Gastroesophageal sphincter (tissue), 4 donors: ENCODE results near the gene BNIP5. TPM values are rescaled to one million over a fixed set of nuclear protein-coding genes. Genes with fewer than 3 reads are reported as not detected.

Experiments
- ATAC-seq: fragments of 150-250 bp; one replicate; pipeline ENCODE4 v1.9.1; 2016; ENCODE audit warnings: mild to moderate bottlenecking, moderate library complexity
- H3K27ac ChIP-seq, 4 donors: fragments of 200-600 bp; sonication (generic) in 3 of 4; 1 replicate in 3 of 4; 2 replicates in 1 of 4; pipeline ENCODE4 v1.5.1; 2016 to 2019
- H3K27me3 ChIP-seq: fragments of 200-600 bp; sonication (generic); one replicate; pipeline ENCODE4 v1.5.1; 2019
- H3K36me3 ChIP-seq, 2 donors: fragments of 200-600 bp; sonication (generic); one replicate each; pipeline ENCODE4 v1.5.1; 2019; ENCODE audit warnings: control low read depth in 1 of 2
- H3K4me1 ChIP-seq, 3 donors: fragments of 200-600 bp; sonication (generic); 1 replicate in 2 of 3; 2 replicates in 1 of 3; pipeline ENCODE4 v1.5.1; 2016 to 2019; ENCODE audit warnings: control low read depth in 2 of 3
- H3K4me3 ChIP-seq, 2 donors: fragments of 200-600 bp; sonication (generic); one replicate each; pipeline ENCODE4 v1.5.1; 2019; ENCODE audit warnings: mild to moderate bottlenecking in 1 of 2, moderate library complexity in 1 of 2
- H3K9me3 ChIP-seq, 3 donors: fragments of 200-600 bp; sonication (generic); one replicate each; pipeline ENCODE4 v1.5.1; 2017 to 2019; ENCODE audit warnings: control low read depth in 2 of 3
- CTCF ChIP-seq, 4 experiments: fragments of 200-600 bp in 2 of 4; fragments of 450-650 bp in 2 of 4; sonication (generic) in 1 of 4; IDR thresholded peaks; one replicate each; pipeline ENCODE4 v1.5.1; 2017 to 2019; ENCODE audit warnings: antibody characterized with exemption in 4 of 4, mild to moderate bottlenecking in 2 of 4, moderate library complexity in 2 of 4
- EP300 ChIP-seq: sonication (generic); formaldehyde crosslinking; IDR thresholded peaks from one replicate; pipeline ENCODE4 v1.6.1; 2017; ENCODE audit warnings: antibody characterized with exemption, mild to moderate bottlenecking
- POLR2A ChIP-seq, 2 donors: fragments of 450-650 bp; IDR thresholded peaks; one replicate each; pipeline ENCODE4 v1.6.1; 2017; ENCODE audit warnings: antibody characterized with exemption in 2 of 2, mild to moderate bottlenecking in 2 of 2, moderate library complexity in 1 of 2
- POLR2AphosphoS5 ChIP-seq: sonication (generic); formaldehyde crosslinking; IDR thresholded peaks from one replicate; pipeline ENCODE4 v1.6.1; 2017; ENCODE audit warnings: antibody characterized with exemption
- WGBS, 2 donors: methylation state at CpG; one replicate each; pipeline ENCODE4 v1.1.5; 2018; ENCODE audit warnings: low coverage in 1 of 2; 5-methylcytosine and 5-hydroxymethylcytosine counted together
- total RNA-seq, 4 donors: library from RNA; depleted of rRNA; stranded (reverse); fragments of >200 nt; gene quantifications; one replicate each; pipeline ENCODE4 v1.1.0, GENCODE V29; 2016

Gene BNIP5
- total RNA-seq, 4 donors from 2014 or later: not detected

GRCh38 chr6:36280983-36281382 is 55.7 kb downstream of the BNIP5 start:
- no peak overlapping the region for H3K27ac ChIP-seq
- no peak for ATAC-seq
- peaks cover 0 to 12% (median 0%) of the 10 kb centered on the region in 3 donors for H3K9me3 ChIP-seq
- H3K27me3 ChIP-seq: peaks cover 48% of the 10 kb centered on the region
- no peak for TF ChIP-seq CTCF (IDR thresholded peaks at IDR 0.05)
- no peak for TF ChIP-seq POLR2AphosphoS5
- no peak for TF ChIP-seq POLR2A (IDR thresholded peaks at IDR 0.05)
- H3K36me3 ChIP-seq: no peaks in the 10 kb centered on the region
- H3K4me1 ChIP-seq: no peaks in the 10 kb centered on the region
- 61 to 80% methylated on average over 1 to 3 of the region's 4 CpGs for WGBS, 2 donors
- H3K4me3 ChIP-seq: no peak overlapping the region

GRCh38 chr6:36280467-36280866 is 56.2 kb downstream of the BNIP5 start:
- Histone ChIP-seq H3K9me3 (peaks cover 0 to 12% (median 0%) of the 10 kb centered on the region in 3 donors), H3K27ac (no peak overlapping the region), H3K36me3 (no peaks in the 10 kb centered on the region), H3K4me3 (no peak overlapping the region), H3K27me3 (peaks cover 44% of the 10 kb centered on the region), H3K4me1 (no peaks in the 10 kb centered on the region)
- WGBS, 2 donors: 56 to 66% methylated on average over 2 to 3 of the region's 3 CpGs
- no peak for TF ChIP-seq CTCF (IDR thresholded peaks at IDR 0.05)
- TF ChIP-seq POLR2A (IDR thresholded peaks at IDR 0.05): no peak
- TF ChIP-seq EP300: no peak
- no peak for TF ChIP-seq POLR2AphosphoS5
- ATAC-seq: no peak

DNA sequence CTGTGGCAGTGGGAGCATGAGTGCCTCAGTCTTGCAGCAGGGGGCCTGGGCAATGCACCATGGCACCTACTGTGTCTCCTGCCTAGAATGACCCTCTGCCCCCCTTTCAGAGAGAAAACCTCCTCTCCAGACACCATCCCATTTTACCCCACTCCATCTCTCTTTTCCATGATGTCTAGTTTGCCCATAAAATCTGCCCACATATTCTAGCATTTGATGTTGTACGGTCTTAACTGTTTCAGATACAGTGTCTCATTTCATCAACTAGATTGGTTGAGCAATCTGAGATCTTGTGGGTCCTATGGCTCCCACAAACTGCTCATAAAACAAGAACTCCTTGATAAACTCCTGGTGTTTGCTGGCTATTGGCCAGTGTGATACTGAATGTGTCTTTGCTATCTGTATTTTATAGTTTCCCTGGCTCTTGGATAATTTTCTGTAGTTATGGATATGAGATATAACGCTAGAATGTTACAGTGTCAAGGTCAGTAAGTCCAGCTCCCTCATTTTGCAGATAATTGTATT is 58.7 kb downstream of the BNIP5 start:
- 78 to 88% methylated on average over 1 to 2 of the region's 2 CpGs for WGBS, 2 donors
- Histone ChIP-seq H3K27ac (no peak overlapping the region), H3K4me3 (no peak overlapping the region), H3K9me3 (peaks cover 0 to 6% (median 0%) of the 10 kb centered on the region in 3 donors), H3K4me1 (no peaks in the 10 kb centered on the region), H3K27me3 (peaks cover 30% of the 10 kb centered on the region), H3K36me3 (no peaks in the 10 kb centered on the region)
- TF ChIP-seq POLR2A (IDR thresholded peaks at IDR 0.05): no peak
- TF ChIP-seq POLR2AphosphoS5: no peak
- no peak for TF ChIP-seq EP300
- no peak for TF ChIP-seq CTCF (IDR thresholded peaks at IDR 0.05)
- ATAC-seq: no peak

DNA sequence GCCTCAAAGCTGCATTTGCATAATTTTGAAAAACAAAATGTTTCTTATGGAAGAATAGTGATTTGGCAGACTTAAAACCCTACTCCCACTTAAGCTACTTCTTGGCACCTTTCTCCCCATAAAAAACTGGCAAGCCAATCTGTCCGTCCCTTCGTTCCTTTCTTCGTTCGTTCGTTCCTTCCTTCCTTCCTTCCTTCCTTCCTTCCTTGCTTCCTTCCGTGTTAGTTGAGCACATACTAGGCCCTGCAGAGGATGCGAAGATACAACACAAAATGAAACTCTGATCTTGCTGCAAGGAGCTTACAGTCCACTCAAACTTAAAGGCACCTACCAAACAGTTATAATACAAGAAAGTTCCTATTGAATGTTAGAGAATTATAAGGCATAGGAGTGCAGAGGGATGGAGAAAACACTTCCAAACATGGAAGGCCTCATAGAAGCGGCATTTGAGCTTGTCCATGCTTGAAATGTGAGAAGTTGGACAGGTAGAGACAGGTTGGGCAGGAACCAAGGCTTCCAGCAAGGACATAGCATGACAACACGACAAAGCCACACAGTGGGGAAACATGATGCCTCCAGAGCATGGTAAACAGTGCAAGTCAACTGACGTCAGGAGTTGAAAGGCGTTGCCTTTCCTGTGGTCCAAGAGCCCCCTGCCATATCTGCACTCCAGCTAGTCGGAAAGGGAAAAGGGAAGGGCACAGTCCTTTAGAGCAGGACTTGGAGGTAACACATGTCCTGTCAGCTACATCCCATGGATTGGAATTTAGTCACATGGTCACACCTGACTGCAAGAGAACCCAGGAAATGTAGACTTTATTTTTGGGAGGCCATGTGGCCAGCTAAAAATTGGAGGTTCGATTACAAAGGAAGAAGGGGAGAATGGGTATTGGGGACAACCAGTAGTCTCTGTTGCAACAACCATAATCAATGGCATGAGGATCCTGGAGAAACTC is 59.8 kb downstream of the BNIP5 start:
- Histone ChIP-seq H3K27me3 (peaks cover 34% of the 10 kb centered on the region), H3K4me3 (no peak overlapping the region), H3K4me1 (no peaks in the 10 kb centered on the region), H3K9me3 (no peaks in the 10 kb centered on the region), H3K27ac (no peak overlapping the region), H3K36me3 (no peaks in the 10 kb centered on the region)
- WGBS, 2 donors: 79% methylated on average over 9 to 11 of the region's 13 CpGs
- no peak for ATAC-seq
- no peak for TF ChIP-seq POLR2A (IDR thresholded peaks at IDR 0.05)

DNA sequence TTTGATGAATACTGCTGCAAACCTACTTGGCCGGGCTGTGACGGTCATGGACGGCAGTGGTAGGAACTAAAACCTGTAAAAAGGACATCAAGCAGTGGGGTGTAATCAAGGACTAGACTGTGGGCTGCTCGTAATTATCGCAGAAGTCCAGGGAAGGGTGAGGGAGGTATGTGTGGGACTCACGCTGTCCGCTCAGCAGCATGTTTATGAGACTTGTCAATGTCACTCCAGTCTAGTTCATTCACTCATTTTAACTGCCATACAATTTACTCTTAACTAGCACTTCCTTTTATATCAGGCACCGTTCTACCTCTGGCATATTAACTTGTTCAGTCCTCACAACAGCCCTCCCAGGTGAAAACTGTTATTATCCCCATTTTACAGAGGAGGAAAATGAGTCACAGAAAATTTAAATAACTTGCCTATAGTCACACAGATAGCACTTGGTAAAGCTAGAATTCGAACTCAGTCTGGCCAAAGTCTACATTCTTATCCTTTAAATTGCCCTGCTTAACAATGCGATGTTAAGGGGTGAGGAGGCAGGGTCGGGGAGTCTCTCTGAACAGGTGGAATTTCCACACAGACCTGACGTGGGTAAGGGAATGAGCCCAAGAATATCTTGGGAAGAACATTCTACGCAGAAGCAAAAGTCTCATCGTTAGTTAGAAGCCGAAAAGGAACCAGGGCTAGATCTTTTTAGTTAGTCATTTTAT is 62.7 kb downstream of the BNIP5 start:
- WGBS, 2 donors: 71 to 74% methylated on average over 13 to 15 of the region's 15 CpGs
- Histone ChIP-seq H3K27ac (no peak overlapping the region), H3K4me1 (peaks cover 0 to under 1% (median 0%) of the 10 kb centered on the region in 3 donors), H3K9me3 (no peaks in the 10 kb centered on the region), H3K36me3 (no peaks in the 10 kb centered on the region), H3K27me3 (peaks cover 49% of the 10 kb centered on the region), H3K4me3 (no peak overlapping the region)
- TF ChIP-seq CTCF (IDR thresholded peaks at IDR 0.05) (no peak), POLR2A (IDR thresholded peaks at IDR 0.05) (no peak), POLR2AphosphoS5 (no peak), EP300 (no peak)
- no peak for ATAC-seq
